HepG2 (cell line): ENCODE measurements around the gene EFCAB13. TPM values are rescaled to one million over a fixed set of nuclear protein-coding genes. Genes with fewer than 3 reads are reported as not detected.

Source experiments
- AGO1 ChIP-seq: fragments of 200-400 bp; formaldehyde crosslinking; IDR thresholded peaks from 2 replicates; pipeline ENCODE4 v1.6.1; 2017; ENCODE audit warnings: mild to moderate bottlenecking, low read depth, low read length, moderate library complexity; ENCODE audit not compliant: poor library complexity, severe bottlenecking
- MED8 ChIP-seq: sonication (generic); formaldehyde crosslinking; IDR thresholded peaks from 2 replicates; pipeline ENCODE4 v1.8.1; 2023; ENCODE audit warnings: mild to moderate bottlenecking, missing genetic modification reagents; ENCODE audit not compliant: insufficient replicate concordance
- MIER2 ChIP-seq: IDR thresholded peaks from 2 replicates; pipeline ENCODE4 v1.6.1; 2016; ENCODE audit warnings: missing biosample characterization, missing genetic modification reagents
- RARG ChIP-seq: sonication (generic); formaldehyde crosslinking; IDR thresholded peaks from 2 replicates; pipeline ENCODE4 v1.4.0; 2020; ENCODE audit warnings: low read depth, mild to moderate bottlenecking, missing genetic modification reagents
- SPEN ChIP-seq: sonication (generic); formaldehyde crosslinking; IDR thresholded peaks from 2 replicates; pipeline ENCODE4 v1.5.1; 2020; ENCODE audit warnings: low read depth, mild to moderate bottlenecking, missing genetic modification reagents
- THYN1 ChIP-seq: sonication (generic); formaldehyde crosslinking; IDR thresholded peaks from 2 replicates; pipeline ENCODE4 v1.8.1; 2023; ENCODE audit warnings: low read depth, mild to moderate bottlenecking, moderate library complexity, missing genetic modification reagents, borderline replicate concordance
- TP53 ChIP-seq: sonication (generic); formaldehyde crosslinking; conservative IDR thresholded peaks from 2 replicates; pipeline ENCODE4 v1.4.0; 2020; ENCODE audit warnings: missing genetic modification reagents
- ZFP37 ChIP-seq: sonication (generic); formaldehyde crosslinking; IDR thresholded peaks from 2 replicates; pipeline ENCODE4 v1.4.0; 2020; ENCODE audit warnings: missing genetic modification reagents, borderline replicate concordance
- ZNF121 ChIP-seq: sonication (generic); formaldehyde crosslinking; IDR thresholded peaks from 2 replicates; pipeline ENCODE4 v1.5.0; 2020; ENCODE audit warnings: mild to moderate bottlenecking, missing genetic modification reagents
- ZNF317 ChIP-seq: sonication (generic); formaldehyde crosslinking; IDR thresholded peaks from 2 replicates; pipeline ENCODE4 v1.5.0; 2020; ENCODE audit warnings: mild to moderate bottlenecking, missing genetic modification reagents
- ZNF350 ChIP-seq: sonication (generic); formaldehyde crosslinking; IDR thresholded peaks from 2 replicates; pipeline ENCODE4 v1.4.0; 2020; ENCODE audit warnings: mild to moderate bottlenecking, low read depth, missing genetic modification reagents, borderline replicate concordance
- polyA plus RNA-seq, 8 experiments: library from polyadenylated mRNA; depleted of rRNA in 3 of 8; stranded (reverse) in 7 of 8; unstranded in 1 of 8; fragments of >200 nt; fragmentation: Illumina TruSeq in 4 of 8; extraction: Trizol in 4 of 8; gene quantifications; 2 replicates each; pipeline versions ENCODE4 v1.2.1 to v1.2.3, GENCODE V29; 2011 to 2016; ENCODE audit warnings: low read depth in 4 of 8, missing spikeins in 1 of 8, mixed read lengths in 1 of 8; ENCODE audit not compliant: insufficient read depth in 1 of 8
- total RNA-seq, 5 experiments: library from RNA; depleted of rRNA; stranded (reverse); fragments of >200 nt; fragmentation: Illumina TruSeq; extraction: Trizol; gene quantifications; 2 replicates each; pipeline ENCODE4 v1.2.3, GENCODE V29; 2016; ENCODE audit warnings: low read depth in 1 of 5
- TF ChIP-seq, protein P1 (sequence below): IDR thresholded peaks from 2 replicates; pipeline ENCODE4 v1.6.1; 2016; ENCODE audit warnings: mild to moderate bottlenecking
- TF ChIP-seq, protein P2 (sequence below): sonication (generic); formaldehyde crosslinking; IDR thresholded peaks from 2 replicates; pipeline ENCODE4 v1.4.0; 2020; ENCODE audit warnings: missing genetic modification reagents, borderline replicate concordance
- TF ChIP-seq, protein P3 (sequence below): sonication (generic); formaldehyde crosslinking; IDR thresholded peaks from 2 replicates; pipeline ENCODE4 v1.4.0; 2020; ENCODE audit warnings: missing genetic modification reagents, borderline replicate concordance
- TF ChIP-seq, protein P4 (sequence below): sonication (generic); formaldehyde crosslinking; IDR thresholded peaks from 2 replicates; pipeline ENCODE4 v1.8.0; 2022; ENCODE audit warnings: missing genetic modification reagents, mild to moderate bottlenecking, borderline replicate concordance
- TF ChIP-seq, protein P5 (sequence below): sonication (generic); formaldehyde crosslinking; IDR thresholded peaks from 2 replicates; pipeline ENCODE4 v1.5.0; 2020; ENCODE audit warnings: mild to moderate bottlenecking, missing genetic modification reagents

Gene EFCAB13
- total and polyA plus RNA-seq, 2 of the 13 experiments (the other 11 are each of a cell fraction or from before 2014, with no cell fraction given) = 0.22 to 0.71 TPM

DNA sequence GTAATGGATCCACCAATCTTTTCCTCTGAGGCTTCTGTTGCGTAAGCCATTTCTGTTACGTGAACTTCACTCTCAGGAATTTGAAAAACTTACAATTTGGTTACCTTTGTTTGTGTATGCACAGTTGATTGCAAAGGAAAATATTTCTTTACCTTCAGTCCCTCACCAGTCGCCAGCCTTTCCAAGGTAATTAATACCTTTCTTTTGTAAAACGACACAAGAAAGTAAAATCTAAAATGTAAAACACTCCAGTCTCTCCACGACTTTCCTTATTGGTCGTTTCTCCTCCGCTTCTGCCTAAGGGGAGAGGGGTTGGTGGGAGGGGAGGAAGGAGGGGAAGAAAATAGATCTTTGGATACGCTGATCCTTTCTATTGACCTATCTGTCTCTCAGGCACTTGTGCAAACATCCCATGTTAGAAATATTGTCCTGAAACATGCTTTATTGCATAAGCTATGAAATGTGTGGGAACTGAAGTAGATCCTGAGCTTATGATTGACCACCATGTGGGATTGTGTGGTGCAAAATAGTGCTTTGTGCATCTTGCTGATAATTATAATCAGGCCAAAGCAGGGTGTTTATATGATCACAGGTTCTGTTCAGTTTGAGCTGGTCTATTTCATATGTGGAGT, 32.4 kb upstream of the EFCAB13 start (continued):
- TF ChIP-seq ZNF350 (CRISPR knock-in tag) (no peak), MIER2 (CRISPR knock-in tag) (no peak), ZFP37 (no peak), ZNF317 (CRISPR knock-in tag) (0 out of 2 replicates have a peak, but pooled peaks have one; percentile 28), THYN1 (CRISPR knock-in tag) (no peak), ZNF121 (CRISPR knock-in tag) (no peak), MED8 (CRISPR knock-in tag) (no peak), TP53 (CRISPR knock-in tag) (no peak), AGO1 (no peak), SPEN (CRISPR knock-in tag) (0 out of 2 replicates have a peak, but pooled peaks have one; percentile 40), RARG (no peak)
- TF ChIP-seq, protein P1, sequence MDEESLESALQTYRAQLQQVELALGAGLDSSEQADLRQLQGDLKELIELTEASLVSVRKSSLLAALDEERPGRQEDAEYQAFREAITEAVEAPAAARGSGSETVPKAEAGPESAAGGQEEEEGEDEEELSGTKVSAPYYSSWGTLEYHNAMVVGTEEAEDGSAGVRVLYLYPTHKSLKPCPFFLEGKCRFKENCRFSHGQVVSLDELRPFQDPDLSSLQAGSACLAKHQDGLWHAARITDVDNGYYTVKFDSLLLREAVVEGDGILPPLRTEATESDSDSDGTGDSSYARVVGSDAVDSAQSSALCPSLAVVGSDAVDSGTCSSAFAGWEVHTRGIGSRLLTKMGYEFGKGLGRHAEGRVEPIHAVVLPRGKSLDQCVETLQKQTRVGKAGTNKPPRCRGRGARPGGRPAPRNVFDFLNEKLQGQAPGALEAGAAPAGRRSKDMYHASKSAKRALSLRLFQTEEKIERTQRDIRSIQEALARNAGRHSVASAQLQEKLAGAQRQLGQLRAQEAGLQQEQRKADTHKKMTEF (CRISPR knock-in tag) = no peak
- TF ChIP-seq, protein P2, sequence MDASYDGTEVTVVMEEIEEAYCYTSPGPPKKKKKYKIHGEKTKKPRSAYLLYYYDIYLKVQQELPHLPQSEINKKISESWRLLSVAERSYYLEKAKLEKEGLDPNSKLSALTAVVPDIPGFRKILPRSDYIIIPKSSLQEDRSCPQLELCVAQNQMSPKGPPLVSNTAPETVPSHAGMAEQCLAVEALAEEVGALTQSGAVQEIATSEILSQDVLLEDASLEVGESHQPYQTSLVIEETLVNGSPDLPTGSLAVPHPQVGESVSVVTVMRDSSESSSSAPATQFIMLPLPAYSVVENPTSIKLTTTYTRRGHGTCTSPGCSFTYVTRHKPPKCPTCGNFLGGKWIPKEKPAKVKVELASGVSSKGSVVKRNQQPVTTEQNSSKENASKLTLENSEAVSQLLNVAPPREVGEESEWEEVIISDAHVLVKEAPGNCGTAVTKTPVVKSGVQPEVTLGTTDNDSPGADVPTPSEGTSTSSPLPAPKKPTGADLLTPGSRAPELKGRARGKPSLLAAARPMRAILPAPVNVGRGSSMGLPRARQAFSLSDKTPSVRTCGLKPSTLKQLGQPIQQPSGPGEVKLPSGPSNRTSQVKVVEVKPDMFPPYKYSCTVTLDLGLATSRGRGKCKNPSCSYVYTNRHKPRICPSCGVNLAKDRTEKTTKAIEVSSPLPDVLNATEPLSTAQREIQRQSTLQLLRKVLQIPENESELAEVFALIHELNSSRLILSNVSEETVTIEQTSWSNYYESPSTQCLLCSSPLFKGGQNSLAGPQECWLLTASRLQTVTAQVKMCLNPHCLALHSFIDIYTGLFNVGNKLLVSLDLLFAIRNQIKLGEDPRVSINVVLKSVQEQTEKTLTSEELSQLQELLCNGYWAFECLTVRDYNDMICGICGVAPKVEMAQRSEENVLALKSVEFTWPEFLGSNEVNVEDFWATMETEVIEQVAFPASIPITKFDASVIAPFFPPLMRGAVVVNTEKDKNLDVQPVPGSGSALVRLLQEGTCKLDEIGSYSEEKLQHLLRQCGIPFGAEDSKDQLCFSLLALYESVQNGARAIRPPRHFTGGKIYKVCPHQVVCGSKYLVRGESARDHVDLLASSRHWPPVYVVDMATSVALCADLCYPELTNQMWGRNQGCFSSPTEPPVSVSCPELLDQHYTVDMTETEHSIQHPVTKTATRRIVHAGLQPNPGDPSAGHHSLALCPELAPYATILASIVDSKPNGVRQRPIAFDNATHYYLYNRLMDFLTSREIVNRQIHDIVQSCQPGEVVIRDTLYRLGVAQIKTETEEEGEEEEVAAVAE (CRISPR knock-in tag) = no peak
- TF ChIP-seq, protein P3, sequence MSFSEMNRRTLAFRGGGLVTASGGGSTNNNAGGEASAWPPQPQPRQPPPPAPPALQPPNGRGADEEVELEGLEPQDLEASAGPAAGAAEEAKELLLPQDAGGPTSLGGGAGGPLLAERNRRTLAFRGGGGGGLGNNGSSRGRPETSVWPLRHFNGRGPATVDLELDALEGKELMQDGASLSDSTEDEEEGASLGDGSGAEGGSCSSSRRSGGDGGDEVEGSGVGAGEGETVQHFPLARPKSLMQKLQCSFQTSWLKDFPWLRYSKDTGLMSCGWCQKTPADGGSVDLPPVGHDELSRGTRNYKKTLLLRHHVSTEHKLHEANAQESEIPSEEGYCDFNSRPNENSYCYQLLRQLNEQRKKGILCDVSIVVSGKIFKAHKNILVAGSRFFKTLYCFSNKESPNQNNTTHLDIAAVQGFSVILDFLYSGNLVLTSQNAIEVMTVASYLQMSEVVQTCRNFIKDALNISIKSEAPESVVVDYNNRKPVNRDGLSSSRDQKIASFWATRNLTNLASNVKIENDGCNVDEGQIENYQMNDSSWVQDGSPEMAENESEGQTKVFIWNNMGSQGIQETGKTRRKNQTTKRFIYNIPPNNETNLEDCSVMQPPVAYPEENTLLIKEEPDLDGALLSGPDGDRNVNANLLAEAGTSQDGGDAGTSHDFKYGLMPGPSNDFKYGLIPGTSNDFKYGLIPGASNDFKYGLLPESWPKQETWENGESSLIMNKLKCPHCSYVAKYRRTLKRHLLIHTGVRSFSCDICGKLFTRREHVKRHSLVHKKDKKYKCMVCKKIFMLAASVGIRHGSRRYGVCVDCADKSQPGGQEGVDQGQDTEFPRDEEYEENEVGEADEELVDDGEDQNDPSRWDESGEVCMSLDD = 0 out of 2 replicates have a peak, but pooled peaks have one; percentile 29
- TF ChIP-seq, protein P4, sequence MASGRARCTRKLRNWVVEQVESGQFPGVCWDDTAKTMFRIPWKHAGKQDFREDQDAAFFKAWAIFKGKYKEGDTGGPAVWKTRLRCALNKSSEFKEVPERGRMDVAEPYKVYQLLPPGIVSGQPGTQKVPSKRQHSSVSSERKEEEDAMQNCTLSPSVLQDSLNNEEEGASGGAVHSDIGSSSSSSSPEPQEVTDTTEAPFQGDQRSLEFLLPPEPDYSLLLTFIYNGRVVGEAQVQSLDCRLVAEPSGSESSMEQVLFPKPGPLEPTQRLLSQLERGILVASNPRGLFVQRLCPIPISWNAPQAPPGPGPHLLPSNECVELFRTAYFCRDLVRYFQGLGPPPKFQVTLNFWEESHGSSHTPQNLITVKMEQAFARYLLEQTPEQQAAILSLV (CRISPR knock-in tag) = no peak
- TF ChIP-seq, protein P5, sequence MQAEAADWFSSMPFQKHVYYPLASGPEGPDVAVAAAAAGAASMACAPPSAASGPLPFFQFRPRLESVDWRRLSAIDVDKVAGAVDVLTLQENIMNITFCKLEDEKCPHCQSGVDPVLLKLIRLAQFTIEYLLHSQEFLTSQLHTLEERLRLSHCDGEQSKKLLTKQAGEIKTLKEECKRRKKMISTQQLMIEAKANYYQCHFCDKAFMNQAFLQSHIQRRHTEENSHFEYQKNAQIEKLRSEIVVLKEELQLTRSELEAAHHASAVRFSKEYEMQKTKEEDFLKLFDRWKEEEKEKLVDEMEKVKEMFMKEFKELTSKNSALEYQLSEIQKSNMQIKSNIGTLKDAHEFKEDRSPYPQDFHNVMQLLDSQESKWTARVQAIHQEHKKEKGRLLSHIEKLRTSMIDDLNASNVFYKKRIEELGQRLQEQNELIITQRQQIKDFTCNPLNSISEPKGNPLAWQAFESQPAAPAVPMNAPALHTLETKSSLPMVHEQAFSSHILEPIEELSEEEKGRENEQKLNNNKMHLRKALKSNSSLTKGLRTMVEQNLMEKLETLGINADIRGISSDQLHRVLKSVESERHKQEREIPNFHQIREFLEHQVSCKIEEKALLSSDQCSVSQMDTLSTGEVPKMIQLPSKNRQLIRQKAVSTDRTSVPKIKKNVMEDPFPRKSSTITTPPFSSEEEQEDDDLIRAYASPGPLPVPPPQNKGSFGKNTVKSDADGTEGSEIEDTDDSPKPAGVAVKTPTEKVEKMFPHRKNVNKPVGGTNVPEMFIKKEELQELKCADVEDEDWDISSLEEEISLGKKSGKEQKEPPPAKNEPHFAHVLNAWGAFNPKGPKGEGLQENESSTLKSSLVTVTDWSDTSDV (CRISPR knock-in tag) = no peak
